SW480 (cell line): ENCODE data around the gene ACBD3.

Source experiments
- DNase-seq: peaks from one replicate; pipeline ENCODE4 v3.0.0-alpha.2; 2016; ENCODE audit warnings: low spot score

ACBD3 gene

DNA sequence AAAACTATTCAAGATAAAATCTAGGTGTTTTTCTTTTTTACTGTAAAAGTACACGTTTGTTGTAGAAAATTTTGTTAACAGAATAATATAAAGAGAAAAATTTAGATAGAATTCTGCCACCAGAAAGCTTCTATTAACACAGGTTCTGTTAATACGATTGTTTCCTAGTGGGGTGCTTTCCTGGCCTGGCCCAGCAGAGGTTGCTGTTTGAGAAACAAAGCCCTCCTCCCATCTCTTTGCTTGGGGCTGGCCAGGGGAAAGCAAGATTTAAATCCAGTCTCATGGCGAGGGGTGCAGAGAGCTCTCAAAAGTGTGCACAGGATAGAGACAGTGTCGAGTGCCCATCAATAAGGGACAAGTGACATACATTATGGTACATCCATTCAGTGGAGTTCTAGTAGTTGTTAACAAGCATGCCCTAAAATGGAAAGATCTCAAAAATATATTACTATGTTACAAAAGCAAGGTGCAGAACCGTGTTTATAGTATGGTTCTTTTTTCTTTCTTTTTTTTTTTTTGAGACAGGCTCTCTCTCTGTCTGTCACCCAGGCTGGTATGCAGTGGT lies 14.6 kb upstream of the ACBD3 start:
- DNase-seq = no peak

DNA sequence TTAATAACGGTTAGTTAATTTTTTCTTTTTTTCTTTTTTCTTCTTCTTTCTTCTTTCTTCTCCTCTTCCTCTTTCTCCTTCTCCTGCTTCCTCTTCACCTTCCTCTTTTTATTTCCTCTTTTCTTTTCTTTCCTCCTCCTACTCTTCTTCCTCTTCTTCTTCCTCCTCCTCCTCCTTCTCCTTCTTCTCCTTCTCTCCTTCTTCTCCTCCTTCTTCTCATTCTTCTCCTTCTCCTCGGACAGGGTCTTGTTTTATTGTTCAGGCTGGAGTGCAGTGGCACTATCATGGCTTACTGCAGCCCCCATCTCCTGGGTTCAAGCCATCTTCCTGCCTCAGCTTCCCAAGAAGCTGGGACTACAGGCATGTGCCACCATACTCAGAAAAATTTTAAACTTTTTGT lies 13.4 kb upstream of the ACBD3 start:
- no peak for DNase-seq

DNA sequence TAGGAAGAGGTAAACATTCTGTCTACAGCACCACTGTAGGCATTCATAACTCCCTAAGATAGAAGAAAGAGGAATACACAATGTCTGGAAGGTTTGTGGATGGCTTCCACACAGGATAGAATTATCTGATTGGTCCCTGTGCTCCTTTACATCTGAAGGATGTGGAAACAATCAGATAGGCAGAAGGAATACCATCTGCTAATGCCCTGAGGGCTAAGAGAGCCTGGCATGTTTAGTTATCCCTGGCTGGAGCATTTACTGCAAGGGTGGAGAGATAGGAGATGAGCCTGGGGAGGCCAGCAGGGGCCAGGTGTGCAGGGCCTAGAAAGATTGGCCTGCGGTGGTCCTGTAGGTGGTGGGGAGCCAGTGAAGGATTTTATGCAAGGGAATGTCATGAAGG lies 8.6 kb upstream of the ACBD3 start:
- no peak for DNase-seq

DNA sequence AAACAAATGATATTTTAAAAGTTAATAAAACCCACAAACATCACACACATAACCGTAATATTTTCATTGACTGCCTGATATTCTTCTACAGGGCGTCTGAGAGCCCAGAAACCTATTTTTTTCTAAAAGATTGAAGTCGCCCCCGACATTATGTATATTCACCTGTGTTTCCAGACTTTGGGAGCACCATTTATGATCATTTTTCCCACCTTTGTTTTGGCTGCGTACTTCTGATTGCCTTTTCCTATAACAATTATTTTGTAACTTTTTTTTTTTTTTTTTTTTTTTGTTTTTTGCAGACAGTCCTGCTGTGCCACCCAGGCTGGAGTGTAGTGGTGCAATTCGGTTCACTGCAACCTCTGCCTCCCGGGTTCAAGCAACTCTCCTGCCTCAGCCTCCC lies 839 bp upstream of the ACBD3 start:
- no peak for DNase-seq

DNA sequence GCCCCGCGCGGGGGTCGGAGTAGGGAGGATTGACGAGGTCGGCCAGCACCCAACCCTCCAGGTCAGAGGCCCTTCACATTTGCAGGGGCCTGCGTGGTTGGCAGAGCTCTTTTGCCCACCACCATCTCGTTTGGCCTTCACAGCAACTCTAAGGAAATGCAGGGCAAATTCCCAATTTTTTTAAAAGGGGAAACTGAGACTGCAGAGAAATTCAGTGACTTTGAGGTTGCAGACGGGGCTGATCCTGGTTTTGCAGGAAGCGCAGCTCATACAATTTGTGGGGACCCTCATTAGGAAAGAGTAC lies 430 bp upstream of the ACBD3 start:
- DNase-seq = no peak

DNA sequence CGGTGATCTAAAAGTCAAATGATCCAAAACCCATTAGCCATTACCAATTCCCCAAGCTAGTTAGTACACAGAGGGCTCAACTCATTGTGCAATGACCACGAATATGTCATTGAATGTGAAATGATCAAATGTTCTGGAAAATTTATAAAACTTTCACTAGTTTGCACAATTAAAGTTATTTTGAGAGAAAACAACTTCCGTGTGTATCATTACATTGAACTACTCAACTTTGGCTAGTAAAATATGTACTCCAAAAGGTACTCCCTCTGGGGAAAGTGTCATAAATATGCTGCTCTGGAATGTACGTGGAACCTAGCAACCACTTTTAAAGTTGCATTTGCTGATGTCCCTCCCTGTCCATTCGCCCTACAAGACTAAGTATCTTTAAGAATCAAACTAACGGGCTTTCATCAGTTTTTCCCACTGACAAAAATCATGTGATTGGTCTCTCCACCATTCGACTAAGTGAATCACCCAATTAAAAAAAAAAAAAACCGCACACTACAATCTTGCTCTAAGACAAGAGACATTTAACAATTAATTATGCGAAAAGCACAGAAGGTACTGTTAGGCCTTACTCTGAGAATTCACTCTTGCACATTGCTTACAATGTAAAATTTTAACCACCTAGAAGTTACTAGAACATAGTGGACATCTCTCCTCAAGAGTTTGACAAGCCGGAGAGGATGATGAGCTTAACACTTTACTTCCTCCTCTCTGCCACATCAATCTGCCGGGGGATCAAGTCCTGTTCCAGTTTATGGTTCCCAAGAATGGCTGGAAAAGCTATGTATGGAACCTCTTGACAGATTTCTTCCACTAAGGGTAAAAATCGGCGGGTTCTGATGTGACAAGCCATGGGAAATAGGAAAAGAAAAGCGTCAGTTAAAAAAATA lies 1.2 kb downstream of the ACBD3 start:
- no peak for DNase-seq

DNA sequence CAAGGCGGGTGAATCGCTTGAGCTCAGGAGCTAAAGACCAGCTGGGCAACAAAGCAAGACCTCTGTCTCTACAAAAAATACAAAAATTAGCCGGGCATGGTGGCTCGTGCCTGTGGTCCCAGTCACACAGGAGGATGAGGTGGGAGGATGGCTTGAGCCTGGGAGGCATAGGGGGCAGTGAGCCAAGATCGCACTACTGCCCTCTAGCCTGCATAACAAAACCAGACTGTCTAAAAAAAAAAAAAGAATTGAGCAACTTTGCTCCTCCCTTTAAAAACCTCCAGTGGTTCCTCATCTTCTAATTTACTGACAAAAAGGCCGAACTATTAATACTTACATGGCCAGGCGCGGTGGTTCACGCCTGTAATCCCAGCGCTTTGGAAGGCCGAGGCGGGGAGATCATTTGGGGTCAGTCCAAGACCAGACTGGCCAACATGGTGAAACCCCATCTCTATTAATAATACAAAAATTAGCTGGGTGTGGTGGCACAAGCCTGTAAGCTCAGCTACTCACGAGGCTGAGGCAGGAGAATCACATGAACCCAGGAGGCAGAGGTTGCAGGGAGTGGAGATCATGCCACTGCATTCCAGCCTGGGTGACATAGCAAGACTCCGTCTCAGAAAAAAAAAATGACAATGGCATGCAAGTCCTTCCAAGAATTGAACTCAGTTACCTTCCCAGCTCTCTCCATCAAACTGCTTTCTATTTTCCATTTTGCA lies 4.4 kb downstream of the ACBD3 start:
- peak; percentile 18 for DNase-seq

DNA sequence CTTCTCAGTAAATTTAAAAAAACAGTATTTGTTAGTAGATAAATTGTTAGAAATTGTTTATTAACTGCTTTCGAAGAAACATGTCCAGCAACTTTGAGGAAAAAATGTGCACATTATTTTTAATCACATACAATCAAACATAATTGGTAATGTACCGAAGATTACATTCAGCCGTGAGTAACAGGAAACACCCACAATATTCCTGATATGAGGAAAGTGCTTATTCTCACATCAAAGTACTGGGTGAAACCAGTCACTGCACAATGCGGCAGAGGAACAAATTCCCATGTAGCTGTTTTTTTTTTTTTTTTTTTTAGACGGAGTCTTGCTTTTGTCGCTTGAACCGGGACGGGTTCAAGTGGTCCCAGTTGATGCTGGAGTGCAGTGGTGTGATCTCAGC lies 9.7 kb downstream of the ACBD3 start:
- no peak for DNase-seq

DNA sequence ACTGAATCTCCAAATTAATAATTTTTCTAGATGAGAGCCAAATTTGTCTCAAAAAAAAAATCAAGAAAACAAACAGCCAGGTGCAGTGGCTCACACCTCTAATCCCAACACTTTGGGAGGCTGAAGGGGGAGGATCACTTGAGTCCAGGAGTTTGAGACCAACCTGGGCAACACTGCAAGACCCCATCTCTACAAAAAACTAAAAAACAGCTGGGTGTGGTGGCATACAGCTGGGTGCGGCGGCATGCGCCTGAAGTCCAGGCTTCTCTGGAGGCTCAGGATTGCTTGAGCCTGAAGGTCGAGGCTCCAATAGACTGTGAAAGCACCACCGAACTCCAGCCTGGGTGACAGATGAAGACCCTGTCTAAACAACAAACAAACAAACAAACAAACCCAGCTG lies 14.0 kb downstream of the ACBD3 start:
- no peak for DNase-seq

DNA sequence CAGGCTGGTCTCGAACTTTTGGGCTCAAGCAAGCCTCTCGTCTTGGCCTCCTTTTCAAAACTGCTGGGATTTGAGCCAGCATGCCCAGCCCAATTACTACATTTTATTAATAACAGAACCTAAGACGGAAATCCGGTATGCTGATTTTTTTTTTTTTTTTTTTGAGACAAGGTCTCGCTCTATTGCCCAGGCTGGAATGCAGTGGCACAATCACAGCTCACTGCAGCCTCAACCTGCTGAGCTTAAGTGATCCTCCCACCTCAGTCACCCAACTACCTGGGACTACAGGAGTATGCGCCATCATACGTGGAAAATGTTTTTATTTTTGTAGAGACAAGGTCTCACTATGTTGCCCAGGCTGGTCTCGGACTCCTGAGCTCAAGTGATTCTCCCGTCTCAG lies 20.2 kb downstream of the ACBD3 start:
- DNase-seq = no peak

DNA sequence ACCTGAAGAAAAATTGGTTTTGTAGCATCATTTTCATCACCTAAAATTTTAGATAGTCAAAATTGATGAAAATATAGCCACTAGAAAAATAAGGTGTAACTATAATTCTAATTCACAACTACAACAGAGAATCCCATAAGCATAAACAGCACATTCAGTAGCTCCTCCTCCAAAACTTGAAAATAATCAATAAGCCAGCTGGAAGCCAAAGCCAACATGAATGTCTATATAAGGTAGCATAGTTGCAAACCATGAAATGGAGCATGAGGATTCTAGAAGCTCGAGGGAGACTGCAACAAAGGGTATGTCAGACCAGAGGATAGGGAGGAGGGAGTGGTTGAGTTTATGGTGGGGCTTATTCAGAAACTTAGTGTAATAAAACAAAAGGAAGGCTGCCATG lies 22.4 kb downstream of the ACBD3 start:
- no peak for DNase-seq

DNA sequence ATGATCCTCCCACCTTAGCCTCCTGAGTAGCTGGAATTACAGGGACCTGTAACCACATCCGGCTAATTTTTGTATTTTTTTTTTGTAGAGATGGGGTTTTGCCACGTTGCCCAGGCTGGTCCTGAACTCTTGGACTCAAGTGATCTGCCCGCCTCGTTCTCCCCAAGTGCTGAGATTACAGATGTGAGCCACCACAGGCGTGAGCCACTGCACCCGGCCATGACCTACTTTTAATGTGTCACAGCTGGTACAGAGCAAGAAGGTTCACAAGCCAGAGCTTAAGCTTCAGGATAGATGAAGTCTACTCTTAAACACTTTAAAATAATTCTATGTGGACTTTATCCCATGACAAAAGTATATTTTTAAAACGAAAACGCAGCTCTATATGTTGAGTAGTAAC lies 23.6 kb downstream of the ACBD3 start:
- no peak for DNase-seq

DNA sequence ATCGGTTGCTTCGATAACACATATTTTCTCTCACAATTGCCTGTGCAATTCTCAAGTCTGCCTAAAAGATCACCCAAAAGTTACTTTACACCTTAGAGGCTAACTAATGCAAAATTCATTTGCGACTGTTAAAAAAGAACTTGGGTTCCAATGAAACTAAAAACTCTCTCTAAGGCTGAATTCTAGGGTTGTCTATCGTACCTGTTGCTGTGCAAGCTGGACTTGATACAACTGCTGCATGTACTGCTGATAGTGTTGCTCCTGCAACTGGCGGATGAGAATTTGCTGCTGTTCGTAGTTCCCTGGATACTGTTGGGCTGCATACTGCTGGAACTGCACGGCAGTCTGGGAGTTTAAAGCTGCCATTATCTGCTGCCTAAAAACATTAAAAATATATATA lies 27.6 kb downstream of the ACBD3 start:
- DNase-seq = no peak

DNA sequence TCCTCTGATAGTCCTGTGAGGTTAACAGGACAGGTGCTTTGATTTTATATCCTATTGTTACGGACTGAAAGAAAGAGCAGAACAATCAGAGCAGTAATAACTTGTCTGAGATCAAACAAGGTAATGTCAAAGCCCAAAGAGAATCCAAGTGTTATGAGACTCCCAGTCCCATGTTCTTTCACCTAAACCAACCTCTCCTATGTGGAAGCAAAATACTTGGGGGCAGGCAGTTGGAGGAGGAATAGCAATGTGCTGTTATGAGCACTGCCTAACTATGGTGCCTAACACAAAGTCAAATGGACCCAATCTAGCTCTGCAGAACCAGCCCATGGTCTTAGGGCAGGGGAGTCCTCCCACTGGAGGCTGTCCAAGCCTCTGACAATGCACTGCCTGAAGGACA lies 28.1 kb downstream of the ACBD3 start:
- no peak for DNase-seq

DNA sequence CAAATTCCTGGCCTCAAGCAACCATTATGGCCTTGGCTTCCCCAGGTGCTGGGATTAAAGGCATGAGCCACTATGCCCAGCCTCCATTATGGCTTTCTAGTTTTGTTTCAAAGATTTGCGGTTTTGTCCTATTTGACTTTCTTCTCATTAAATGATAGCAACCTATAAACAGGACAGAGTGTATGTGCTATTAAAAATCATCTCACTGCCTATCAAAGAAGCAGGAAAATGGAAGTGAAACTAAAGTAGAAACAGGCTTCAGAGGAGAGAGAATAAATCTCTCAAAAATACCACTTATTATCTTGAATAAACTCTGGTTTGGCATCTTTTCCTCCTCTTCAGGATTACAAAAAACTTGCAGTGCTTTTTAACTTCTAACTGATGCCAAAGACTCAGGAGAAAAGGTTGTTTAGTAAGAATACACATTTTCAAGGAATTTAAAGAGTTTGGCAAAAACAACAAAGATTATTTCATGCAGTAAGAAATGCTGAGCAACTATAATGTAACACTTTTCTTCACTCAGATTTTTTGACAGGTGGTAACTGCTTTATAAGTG lies 28.7 kb downstream of the ACBD3 start:
- DNase-seq = no peak

DNA sequence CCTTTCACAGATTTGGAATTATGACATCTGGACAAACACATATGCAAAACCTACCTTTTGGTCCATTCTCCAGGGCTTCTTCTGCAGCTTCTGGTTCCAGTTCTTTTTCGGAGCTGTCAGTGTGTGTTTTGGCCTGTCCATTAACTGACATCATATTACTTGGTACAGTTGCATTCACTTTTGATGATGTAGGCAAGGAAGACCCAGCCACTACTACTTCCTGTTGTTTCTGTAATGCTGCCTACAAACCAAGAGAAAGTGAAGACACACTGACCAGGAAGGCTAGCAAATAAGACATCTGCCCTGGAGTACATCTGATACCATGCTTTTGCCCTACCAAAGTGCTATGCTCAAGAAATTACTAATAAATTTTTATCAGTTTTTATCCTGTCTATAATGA lies 31.9 kb downstream of the ACBD3 start:
- no peak for DNase-seq

DNA sequence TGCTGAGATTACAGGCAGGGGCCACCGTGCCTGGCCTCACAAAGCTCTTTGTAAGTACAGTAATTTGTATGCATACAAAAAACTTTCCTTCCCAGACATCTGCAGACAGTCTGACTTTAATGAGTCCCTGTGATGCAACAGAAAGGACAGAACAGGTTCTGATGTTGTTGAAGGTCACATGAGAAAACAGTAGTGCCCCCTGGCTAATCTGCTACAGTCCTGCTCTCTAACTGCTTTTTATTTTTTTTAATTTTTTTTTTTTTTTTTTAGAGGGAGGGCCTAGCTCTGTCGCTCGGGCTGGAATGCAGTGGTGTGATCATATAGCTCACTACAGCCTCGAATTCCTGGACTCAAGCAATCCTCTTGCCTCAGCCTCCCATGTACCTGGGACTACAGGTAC lies 36.7 kb downstream of the ACBD3 start:
- DNase-seq = no peak

DNA sequence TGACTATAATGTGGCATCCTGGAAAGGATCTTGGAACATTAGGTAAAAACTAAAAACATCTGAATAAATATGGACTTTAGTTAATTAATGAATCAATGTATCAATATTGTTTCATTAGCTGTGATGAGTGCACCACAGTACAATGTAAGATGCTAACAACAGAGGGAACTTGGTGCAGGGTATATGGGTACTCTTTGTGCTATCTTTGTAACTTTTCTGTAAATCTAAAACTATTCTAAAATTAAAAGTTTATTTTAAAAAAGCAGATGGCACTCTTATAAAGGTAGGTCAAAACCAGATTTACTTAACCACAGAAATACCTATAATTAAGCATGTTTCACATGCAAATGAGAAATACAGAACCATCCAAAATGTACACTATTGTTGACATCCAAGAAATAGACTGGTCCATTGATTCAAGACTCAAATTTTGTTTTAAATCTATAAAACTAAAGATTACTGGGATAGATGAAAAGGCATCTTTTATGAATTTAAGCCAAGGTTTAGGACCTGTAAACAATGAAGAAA lies 38.4 kb downstream of the ACBD3 start:
- DNase-seq = no peak

DNA sequence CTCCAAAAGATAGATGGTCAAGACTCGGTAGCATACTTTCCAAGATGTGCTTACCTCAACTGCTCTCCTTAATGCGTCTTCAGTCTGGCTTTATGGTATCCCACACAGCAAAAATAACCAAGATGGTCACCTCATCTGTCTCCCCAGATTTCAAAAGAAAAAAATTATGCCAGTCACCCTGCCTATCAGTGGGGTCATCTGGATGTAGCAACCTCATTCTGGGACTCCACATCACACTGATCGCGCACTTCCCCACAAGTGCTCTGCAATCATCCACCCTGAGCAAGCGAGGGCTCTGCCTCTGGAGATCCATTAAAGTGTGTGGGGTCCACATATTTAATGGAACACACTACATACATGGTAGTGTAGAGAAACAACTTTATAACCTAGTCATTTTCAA lies 42.5 kb downstream of the ACBD3 start:
- no peak for DNase-seq

DNA sequence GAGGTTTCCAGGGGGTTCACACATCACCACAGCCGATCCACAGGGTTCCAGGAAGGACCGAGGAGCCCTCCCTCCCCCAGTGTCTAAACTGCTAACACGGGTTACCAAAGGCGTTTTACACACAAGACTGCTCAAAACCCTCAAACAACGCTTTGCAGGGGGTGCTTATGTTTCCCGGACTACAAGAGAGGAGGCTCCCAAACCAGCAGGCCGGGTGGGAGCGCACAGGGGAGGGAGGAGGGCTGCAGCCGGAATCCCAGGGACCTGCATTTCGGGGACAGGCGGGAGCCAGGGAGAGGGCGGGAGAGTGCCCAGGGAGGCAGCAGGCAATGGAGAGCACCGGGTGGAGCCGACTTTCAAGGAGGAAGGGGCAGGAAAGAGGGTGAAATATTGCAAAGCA lies 50.8 kb downstream of the ACBD3 start:
- DNase-seq = no peak

DNA sequence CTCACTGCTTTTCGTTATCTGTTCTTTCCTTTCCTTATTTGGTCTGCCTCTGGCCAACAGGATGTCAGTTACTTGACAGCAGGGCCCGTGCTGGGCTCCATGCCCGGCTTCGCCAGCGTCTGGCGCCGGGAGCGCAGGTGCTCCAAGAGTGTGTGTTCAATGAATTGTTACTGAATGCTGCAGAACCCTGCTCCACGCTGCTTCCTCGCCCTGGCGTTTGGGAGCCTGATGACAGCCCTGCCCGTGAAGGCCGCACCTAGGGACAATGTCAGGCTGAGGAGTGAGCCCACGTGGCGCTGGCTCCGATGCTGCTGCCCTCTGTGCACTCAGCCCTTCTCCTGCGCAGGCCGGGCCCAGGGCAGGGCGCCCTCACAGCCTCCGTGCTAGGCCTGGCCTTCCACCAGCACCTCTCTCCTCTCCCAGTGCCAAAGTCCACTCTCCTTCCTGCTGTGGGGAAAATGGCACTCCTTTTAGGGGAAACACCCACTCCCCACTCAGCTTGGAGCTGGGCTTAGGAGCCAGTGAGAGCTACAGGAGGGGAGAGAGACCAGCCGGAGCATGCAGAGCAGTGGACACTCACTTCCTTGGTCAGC lies 51.4 kb downstream of the ACBD3 start:
- DNase-seq = no peak
